HepG2 (cell line): ENCODE measurements around the gene ISY1. TPM values are rescaled to one million over a fixed set of nuclear protein-coding genes. Genes with fewer than 3 reads are reported as not detected.

Experiments used
- ATAC-seq: fragments of 200-7000 bp; cut with Tn5 transposase; 3 replicates; pipeline ENCODE4 v1.9.1; 2020; ENCODE audit warnings: mild to moderate bottlenecking, moderate library complexity
- BruUV-seq: library from RNA; stranded (reverse); fragments of 400-500 nt; replicated peaks from 2 replicates; lab custom pipeline; 2021; lab: Mats Ljungman, UMichigan
- CTCF ChIA-PET: fragments of 300-600 bp; formaldehyde crosslinking; extraction: SDS; loops from one replicate; lab custom pipeline; 2021; ENCODE audit warnings: low total read pairs, inconsistent platforms, low intra/inter-chr PET ratio; lab: Yijun Ruan, JAX
- POLR2A ChIA-PET: fragments of 350-600 bp; sonication (Branson Sonifier 250); formaldehyde crosslinking; loops from one replicate; lab custom pipeline; 2020; ENCODE audit warnings: antibody characterized with exemption, inconsistent platforms; lab: Yijun Ruan, JAX
- DNase-seq: peaks from one replicate; pipeline ENCODE4 v3.0.0-alpha.2; 2015; ENCODE audit warnings: low spot score
- FAIRE-seq: peaks from 3 replicates; lab custom pipeline; 2011; peaks lifted over from hg19 to GRCh38; lab: Jason Lieb, UNC
- H2AFZ ChIP-seq: one replicate; pipeline ENCODE4 v1.6.1; 2011; ENCODE audit warnings: low read length, inconsistent platforms
- H3K27ac ChIP-seq: fragments of 300-600 bp; 3 replicates; pipeline ENCODE4 v1.8.0; 2011; ENCODE audit warnings: mixed run types, mild to moderate bottlenecking, mixed read lengths, low read length, inconsistent platforms; ENCODE audit not compliant: insufficient read depth; ENCODE audit errors: extremely low read length
- H3K27me3 ChIP-seq, 2 experiments: fragments of 200-600 bp in 1 of 2; 2 replicates in 1 of 2; 3 replicates in 1 of 2; pipeline versions ENCODE4 v1.6.0 to v1.8.0; 2011; ENCODE audit warnings: low read length in 2 of 2, mild to moderate bottlenecking in 2 of 2, moderate library complexity in 2 of 2, inconsistent platforms in 1 of 2; ENCODE audit not compliant: insufficient read depth in 2 of 2, control insufficient read depth in 1 of 2
- H3K36me3 ChIP-seq, 2 experiments: fragments of 200-600 bp in 1 of 2; replicated peaks in 1 of 2; 2 replicates in 1 of 2; 3 replicates in 1 of 2; pipeline versions ENCODE4 v1.5.1 to v1.8.0; 2011; ENCODE audit warnings: low read length in 2 of 2, inconsistent platforms in 1 of 2; ENCODE audit not compliant: insufficient read depth in 2 of 2, control insufficient read depth in 1 of 2
- H3K4me1 ChIP-seq: 2 replicates; pipeline ENCODE4 v1.5.1; 2012; ENCODE audit warnings: low read length, inconsistent platforms; ENCODE audit not compliant: insufficient read depth
- H3K4me2 ChIP-seq: 2 replicates; pipeline ENCODE4 v1.6.0; 2011; ENCODE audit warnings: low read depth, low read length, inconsistent platforms
- H3K4me3 ChIP-seq, 3 experiments: fragments of 200-600 bp in 1 of 3; sonication (generic), shearing (Covaris generic) in 1 of 3; replicated peaks in 1 of 3; 2 replicates each; pipeline ENCODE4 v1.5.1; 2011 to 2016; ENCODE audit warnings: low read length in 3 of 3, inconsistent platforms in 2 of 3, low read depth in 2 of 3, mild to moderate bottlenecking in 2 of 3, control low read depth in 1 of 3, mixed read lengths in 1 of 3; ENCODE audit not compliant: insufficient read depth in 1 of 3
- H3K79me2 ChIP-seq: one replicate; pipeline ENCODE4 v1.6.1; 2011; ENCODE audit warnings: low read length, inconsistent platforms; ENCODE audit not compliant: insufficient read depth
- H3K9ac ChIP-seq: 2 replicates; pipeline ENCODE4 v1.6.0; 2011; ENCODE audit warnings: mild to moderate bottlenecking, low read depth, low read length, inconsistent platforms; ENCODE audit not compliant: insufficient read depth
- H3K9me3 ChIP-seq: 2 replicates; pipeline ENCODE4 v1.5.1; 2012; ENCODE audit warnings: mild to moderate bottlenecking, low read length
- H4K20me1 ChIP-seq: 2 replicates; pipeline ENCODE4 v1.6.0; 2011; ENCODE audit warnings: inconsistent platforms, mild to moderate bottlenecking, low read length, moderate library complexity; ENCODE audit not compliant: insufficient read depth
- CBX1 ChIP-seq: IDR thresholded peaks from one replicate; pipeline ENCODE4 v1.6.1; 2016; ENCODE audit warnings: antibody characterized with exemption, low read depth
- HMGA1 ChIP-seq: sonication (generic); formaldehyde crosslinking; conservative IDR thresholded peaks from 2 replicates; pipeline ENCODE4 v1.4.0; 2020; ENCODE audit warnings: missing genetic modification reagents
- HNF1A ChIP-seq, 2 experiments: sonication (generic) in 1 of 2; formaldehyde crosslinking in 1 of 2; IDR thresholded peaks; 2 replicates each; pipeline versions ENCODE4 v1.4.0 to v1.6.1; 2016 to 2020; ENCODE audit warnings: borderline replicate concordance in 1 of 2, low read depth in 1 of 2, mild to moderate bottlenecking in 1 of 2, missing genetic modification reagents in 1 of 2
- KLF9 ChIP-seq: IDR thresholded peaks from 2 replicates; pipeline ENCODE4 v1.6.1; 2016; ENCODE audit warnings: low read depth
- NRL ChIP-seq: sonication (generic); formaldehyde crosslinking; IDR thresholded peaks from 2 replicates; pipeline ENCODE4 v1.5.0; 2020; ENCODE audit warnings: missing genetic modification reagents, mild to moderate bottlenecking, moderate library complexity, borderline replicate concordance
- PRMT3 ChIP-seq: sonication (generic); formaldehyde crosslinking; IDR thresholded peaks from 2 replicates; pipeline ENCODE4 v1.8.1; 2022; ENCODE audit warnings: low read depth, mild to moderate bottlenecking, moderate library complexity, missing genetic modification reagents, borderline replicate concordance
- PTBP1 ChIP-seq: fragments of 200-400 bp; formaldehyde crosslinking; IDR thresholded peaks from 2 replicates; pipeline ENCODE4 v1.6.1; 2018; ENCODE audit warnings: low read length, low read depth; ENCODE audit not compliant: poor library complexity, severe bottlenecking
- TMF1 ChIP-seq: sonication (generic); formaldehyde crosslinking; IDR thresholded peaks from 2 replicates; pipeline ENCODE4 v1.8.1; 2022; ENCODE audit warnings: low read depth, missing genetic modification reagents
- ZBTB3 ChIP-seq: sonication (generic); formaldehyde crosslinking; IDR thresholded peaks from 2 replicates; pipeline ENCODE4 v1.4.0; 2020; ENCODE audit warnings: low read depth, mild to moderate bottlenecking, moderate library complexity, missing genetic modification reagents, borderline replicate concordance
- ZFAT ChIP-seq: sonication (generic); formaldehyde crosslinking; conservative IDR thresholded peaks from 2 replicates; pipeline ENCODE4 v1.8.1; 2023; ENCODE audit warnings: missing genetic modification reagents, inconsistent platforms
- ZFP36 ChIP-seq: fragments of 150-350 bp; IDR thresholded peaks from 2 replicates; pipeline ENCODE4 v1.6.1; 2018; ENCODE audit warnings: borderline replicate concordance, low read length, low read depth; ENCODE audit not compliant: partially characterized antibody
- ZNF317 ChIP-seq: sonication (generic); formaldehyde crosslinking; IDR thresholded peaks from 2 replicates; pipeline ENCODE4 v1.5.0; 2020; ENCODE audit warnings: mild to moderate bottlenecking, missing genetic modification reagents
- ZNF567 ChIP-seq: sonication (generic); formaldehyde crosslinking; IDR thresholded peaks from 2 replicates; pipeline ENCODE4 v1.8.1; 2023; ENCODE audit warnings: mild to moderate bottlenecking, missing genetic modification reagents, borderline replicate concordance
- ZNF713 ChIP-seq: sonication (generic); formaldehyde crosslinking; IDR thresholded peaks from 2 replicates; pipeline ENCODE4 v1.4.0; 2020; ENCODE audit warnings: mild to moderate bottlenecking, missing genetic modification reagents
- WGBS: methylation state at CpG from one replicate; pipeline ENCODE4 v1.1.6; 2017; ENCODE audit warnings: low lambda C conversion rate; 5-methylcytosine and 5-hydroxymethylcytosine counted together
- in situ Hi-C: cut with HindIII; loops from 2 replicates; pipeline ENCODE4 v1.10.0; 2017; ENCODE audit warnings: low pct_unique_long_range_greater_than_20kb; ENCODE audit not compliant: extremely low pct_ligation_motif_present
- intact Hi-C: fragments of 100-400 bp; cut with micrococcal nuclease; formaldehyde crosslinking; loops from one replicate; pipeline ENCODE4 v1.10.0; 2022; ENCODE audit not compliant: unreplicated experiment
- polyA plus RNA-seq, 8 experiments: library from polyadenylated mRNA; depleted of rRNA in 3 of 8; stranded (reverse) in 7 of 8; unstranded in 1 of 8; fragments of >200 nt; fragmentation: Illumina TruSeq in 4 of 8; extraction: Trizol in 4 of 8; gene quantifications; 2 replicates each; pipeline versions ENCODE4 v1.2.1 to v1.2.3, GENCODE V29; 2011 to 2016; ENCODE audit warnings: low read depth in 4 of 8, missing spikeins in 1 of 8, mixed read lengths in 1 of 8; ENCODE audit not compliant: insufficient read depth in 1 of 8
- total RNA-seq, 5 experiments: library from RNA; depleted of rRNA; stranded (reverse); fragments of >200 nt; fragmentation: Illumina TruSeq; extraction: Trizol; gene quantifications; 2 replicates each; pipeline ENCODE4 v1.2.3, GENCODE V29; 2016; ENCODE audit warnings: low read depth in 1 of 5
- TF ChIP-seq, protein P1 (sequence below): sonication (generic); formaldehyde crosslinking; IDR thresholded peaks from 2 replicates; pipeline ENCODE4 v1.4.0; 2020; ENCODE audit warnings: missing genetic modification reagents
- TF ChIP-seq, protein P2 (sequence below): sonication (generic); formaldehyde crosslinking; IDR thresholded peaks from 2 replicates; pipeline ENCODE4 v1.5.1; 2020; ENCODE audit warnings: missing genetic modification reagents, mild to moderate bottlenecking, borderline replicate concordance

ISY1 gene
- total and polyA plus RNA-seq, 2 of the 13 experiments (the other 11 are each of a cell fraction or from before 2014, with no cell fraction given): 21.0 to 39.1 TPM

DNA sequence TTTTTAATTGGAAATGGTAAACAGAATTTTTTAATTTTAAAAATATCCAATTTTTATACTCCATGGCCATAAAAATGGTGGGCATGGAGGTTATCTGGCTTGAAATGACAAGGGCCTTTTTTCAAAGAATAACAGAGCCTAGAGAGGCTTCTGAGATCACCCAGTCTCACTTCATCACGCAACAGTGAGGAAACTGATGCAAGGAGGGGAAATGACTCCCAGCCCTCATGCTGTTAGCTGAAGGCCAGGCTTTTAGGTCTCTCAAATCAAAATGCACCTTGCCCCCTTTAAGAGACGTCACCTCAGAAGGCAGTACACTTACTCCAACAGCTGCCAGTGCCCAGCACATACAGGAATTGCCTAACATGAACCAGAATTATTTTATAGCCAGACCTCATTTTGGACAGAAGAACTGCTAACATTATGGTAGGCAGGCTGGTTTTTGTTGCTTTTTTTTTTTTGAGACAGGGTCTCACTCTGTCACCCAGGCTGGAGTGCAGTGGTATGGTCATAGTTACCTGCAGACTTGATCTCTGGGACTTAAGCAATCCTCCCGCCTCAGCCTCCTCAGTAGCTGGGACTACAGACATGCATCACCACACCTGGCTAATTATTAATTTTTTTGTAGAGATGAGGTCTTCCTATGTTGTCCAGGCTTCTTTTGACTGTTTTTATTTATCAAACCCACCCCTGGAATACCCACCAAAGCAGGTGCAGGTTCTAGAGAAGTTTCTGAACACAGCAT lies 48.4 kb downstream of the ISY1 start:
- peaks cover 48% of the 10 kb centered on the region for H3K4me1 ChIP-seq
- 68% methylated on average over 3 of the region's 3 CpGs for WGBS
- ChIA-PET CTCF (no interaction called here), POLR2A (interaction anchor here (1.7 to 2.9 kb wide), 2 partner anchors 10 to 59 kb away, joined by 6 to 32 read pairs; partner anchors contain the start of gene RAB43)
- H3K27ac ChIP-seq: no peak overlapping the region
- no peaks in the 10 kb centered on the region for H3K9me3 ChIP-seq
- intact Hi-C loops (no loop called here), in situ Hi-C loops (no loop called here)
- H3K4me3 ChIP-seq: no peak overlapping the region
- FAIRE-seq: no peak
- peaks cover 6 to 25% of the 10 kb centered on the region in 2 experiments; a peak in 4 of 5 replicates for H3K36me3 ChIP-seq
- H3K79me2 ChIP-seq: peaks cover 54% of the 10 kb centered on the region
- H4K20me1 ChIP-seq: peaks cover 20% of the 10 kb centered on the region
- no peak overlapping the region for H2AFZ ChIP-seq
- peak; percentile 55 for ATAC-seq
- H3K9ac ChIP-seq: no peak overlapping the region
- no peaks in the 10 kb centered on the region for H3K27me3 ChIP-seq
- H3K4me2 ChIP-seq: peak overlapping the region; percentile 11; the same call in 1 of the 2 replicates
- BruUV-seq: no TSS peak
- peak; percentile 32 for DNase-seq
- TF ChIP-seq ZFAT (no peak), NRL (CRISPR knock-in tag) (no peak), ZNF317 (CRISPR knock-in tag) (no peak), PRMT3 (CRISPR knock-in tag) (no peak), ZFP36 (no peak), ZNF713 (CRISPR knock-in tag) (no peak), ZNF567 (CRISPR knock-in tag) (no peak), HMGA1 (CRISPR knock-in tag) (no peak), PTBP1 (no peak), TMF1 (CRISPR knock-in tag) (no peak), CBX1 (no peak), HNF1A (IDR thresholded peaks at IDR 0.05; ENCODE audit: low read depth) (peak; percentile 43; the same call in 1 of the 2 replicates), HNF1A (CRISPR knock-in tag; IDR thresholded peaks at IDR 0.05; ENCODE audit: borderline replicate concordance) (no peak), KLF9 (CRISPR knock-in tag) (no peak), ZBTB3 (CRISPR knock-in tag) (no peak)
- TF ChIP-seq, protein P1, sequence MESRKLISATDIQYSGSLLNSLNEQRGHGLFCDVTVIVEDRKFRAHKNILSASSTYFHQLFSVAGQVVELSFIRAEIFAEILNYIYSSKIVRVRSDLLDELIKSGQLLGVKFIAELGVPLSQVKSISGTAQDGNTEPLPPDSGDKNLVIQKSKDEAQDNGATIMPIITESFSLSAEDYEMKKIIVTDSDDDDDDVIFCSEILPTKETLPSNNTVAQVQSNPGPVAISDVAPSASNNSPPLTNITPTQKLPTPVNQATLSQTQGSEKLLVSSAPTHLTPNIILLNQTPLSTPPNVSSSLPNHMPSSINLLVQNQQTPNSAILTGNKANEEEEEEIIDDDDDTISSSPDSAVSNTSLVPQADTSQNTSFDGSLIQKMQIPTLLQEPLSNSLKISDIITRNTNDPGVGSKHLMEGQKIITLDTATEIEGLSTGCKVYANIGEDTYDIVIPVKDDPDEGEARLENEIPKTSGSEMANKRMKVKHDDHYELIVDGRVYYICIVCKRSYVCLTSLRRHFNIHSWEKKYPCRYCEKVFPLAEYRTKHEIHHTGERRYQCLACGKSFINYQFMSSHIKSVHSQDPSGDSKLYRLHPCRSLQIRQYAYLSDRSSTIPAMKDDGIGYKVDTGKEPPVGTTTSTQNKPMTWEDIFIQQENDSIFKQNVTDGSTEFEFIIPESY (CRISPR knock-in tag): 0 out of 2 replicates have a peak, but pooled peaks have one; percentile 26
- TF ChIP-seq, protein P2, sequence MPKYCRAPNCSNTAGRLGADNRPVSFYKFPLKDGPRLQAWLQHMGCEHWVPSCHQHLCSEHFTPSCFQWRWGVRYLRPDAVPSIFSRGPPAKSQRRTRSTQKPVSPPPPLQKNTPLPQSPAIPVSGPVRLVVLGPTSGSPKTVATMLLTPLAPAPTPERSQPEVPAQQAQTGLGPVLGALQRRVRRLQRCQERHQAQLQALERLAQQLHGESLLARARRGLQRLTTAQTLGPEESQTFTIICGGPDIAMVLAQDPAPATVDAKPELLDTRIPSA (CRISPR knock-in tag): no peak
